ENCODE measurements around the gene SMARCE1.

Gene SMARCE1

GRCh38 chr17:40582328-40582901 lies 65.2 kb downstream of the SMARCE1 start:
- no peak overlapping the region; the same call in 1 of the 2 replicates for H3K9ac ChIP-seq (ENCODE audit: low read length)
- no peaks in the 10 kb centered on the region for H3K36me3 ChIP-seq (ENCODE audit: insufficient read depth, low read length)
- H3K9me2 ChIP-seq (ENCODE audit: low read depth, low read length), result no peaks in the 10 kb centered on the region
- no peaks in the 10 kb centered on the region for H4K20me1 ChIP-seq (ENCODE audit: insufficient read depth, low read length)
- H3K9me3 ChIP-seq (ENCODE audit: low read length), result no peaks in the 10 kb centered on the region
- TF ChIP-seq EZH2 (IDR thresholded peaks at IDR 0.05; ENCODE audit: borderline replicate concordance, low read length), result no peak
- TF ChIP-seq CTCF (IDR thresholded peaks at IDR 0.05; ENCODE audit: low read length), result no peak
- H2AFZ ChIP-seq (ENCODE audit: low read length), result no peak overlapping the region
- H3F3A ChIP-seq (ENCODE audit: insufficient read depth, low read length), result no peaks in the 10 kb centered on the region
- no peaks in the 10 kb centered on the region for H3K79me2 ChIP-seq (ENCODE audit: insufficient read depth, low read length)
- no peaks in the 10 kb centered on the region; the same call in 1 of the 2 replicates for H3K27me3 ChIP-seq (ENCODE audit: insufficient read depth, low read length)
- H3K27ac ChIP-seq (ENCODE audit: low read depth, low read length, poor library complexity, severe bottlenecking), result peak overlapping the region; percentile 13
- peak overlapping the region; percentile 24 for H3K4me3 ChIP-seq (ENCODE audit: low read depth, low read length, poor library complexity, severe bottlenecking)
- peaks cover 13% of the 10 kb centered on the region for H3K4me1 ChIP-seq (ENCODE audit: insufficient read depth, low read length, severe bottlenecking)
- peak overlapping the region; percentile 50; the same call in 1 of the 2 replicates for H3K4me2 ChIP-seq (ENCODE audit: low read length)

GRCh38 chr17:40580140-40580539 lies 67.5 kb downstream of the SMARCE1 start:
- Histone ChIP-seq H3K4me1 (ENCODE audit: insufficient read depth, low read length, severe bottlenecking) (peaks cover 13% of the 10 kb centered on the region), H2AFZ (ENCODE audit: low read length) (no peak overlapping the region), H4K20me1 (ENCODE audit: insufficient read depth, low read length) (no peaks in the 10 kb centered on the region), H3K9ac (ENCODE audit: low read length) (no peak overlapping the region), H3K27me3 (ENCODE audit: insufficient read depth, low read length) (no peaks in the 10 kb centered on the region), H3F3A (ENCODE audit: insufficient read depth, low read length) (no peaks in the 10 kb centered on the region), H3K9me3 (ENCODE audit: low read length) (0 out of 2 replicates have a peak, but pooled peaks cover 2% of the 10 kb centered on the region), H3K27ac (ENCODE audit: low read depth, low read length, poor library complexity, severe bottlenecking) (no peak overlapping the region), H3K36me3 (ENCODE audit: insufficient read depth, low read length) (no peaks in the 10 kb centered on the region), H3K79me2 (ENCODE audit: insufficient read depth, low read length) (no peaks in the 10 kb centered on the region), H3K9me2 (ENCODE audit: low read depth, low read length) (no peaks in the 10 kb centered on the region), H3K4me3 (ENCODE audit: low read depth, low read length, poor library complexity, severe bottlenecking) (no peak overlapping the region), H3K4me2 (ENCODE audit: low read length) (no peak overlapping the region)
- TF ChIP-seq CTCF (IDR thresholded peaks at IDR 0.05; ENCODE audit: low read length) (no peak), EZH2 (IDR thresholded peaks at IDR 0.05; ENCODE audit: borderline replicate concordance, low read length) (no peak)

GRCh38 chr17:40579471-40579870 lies 68.1 kb downstream of the SMARCE1 start:
- no peak overlapping the region for H3K4me2 ChIP-seq (ENCODE audit: low read length)
- peaks cover 7% of the 10 kb centered on the region; the same call in 1 of the 2 replicates for H3K9me3 ChIP-seq (ENCODE audit: low read length)
- no peaks in the 10 kb centered on the region for H3K79me2 ChIP-seq (ENCODE audit: insufficient read depth, low read length)
- H4K20me1 ChIP-seq (ENCODE audit: insufficient read depth, low read length), result no peaks in the 10 kb centered on the region
- H3K27me3 ChIP-seq (ENCODE audit: insufficient read depth, low read length), result no peaks in the 10 kb centered on the region
- no peak overlapping the region for H3K9ac ChIP-seq (ENCODE audit: low read length)
- H3K36me3 ChIP-seq (ENCODE audit: insufficient read depth, low read length), result no peaks in the 10 kb centered on the region
- no peak overlapping the region for H3K4me3 ChIP-seq (ENCODE audit: low read depth, low read length, poor library complexity, severe bottlenecking)
- no peaks in the 10 kb centered on the region for H3K9me2 ChIP-seq (ENCODE audit: low read depth, low read length)
- no peak overlapping the region for H2AFZ ChIP-seq (ENCODE audit: low read length)
- H3K4me1 ChIP-seq (ENCODE audit: insufficient read depth, low read length, severe bottlenecking), result peaks cover 13% of the 10 kb centered on the region
- H3K27ac ChIP-seq (ENCODE audit: low read depth, low read length, poor library complexity, severe bottlenecking), result no peak overlapping the region
- TF ChIP-seq CTCF (IDR thresholded peaks at IDR 0.05; ENCODE audit: low read length) (no peak), EZH2 (IDR thresholded peaks at IDR 0.05; ENCODE audit: borderline replicate concordance, low read length) (no peak)
- no peaks in the 10 kb centered on the region for H3F3A ChIP-seq (ENCODE audit: insufficient read depth, low read length)

Data from OCI-LY1 (cell line).